ENCODE measurements around the gene CAB39L. TPM values are rescaled to one million over a fixed set of nuclear protein-coding genes. Genes with fewer than 3 reads are reported as not detected.
A peak's percentile ranks its signal among the peaks of the same experiment; 100 is the strongest.

Gene CAB39L
- total RNA-seq: 1 to 10 TPM; 4.0 to 4.3 TPM

- Mint-ChIP-seq H3K27ac (peak within 1 kb of the TSS; percentile 98), H3K4me3 (peak within 1 kb of the TSS; percentile 97), H3K4me1 (peaks cover 47% of the 10 kb centered on the region), H3K36me3 (peaks cover 10% of the 10 kb centered on the region), H3K9me3 (ENCODE audit: low read depth) (no peaks in the 10 kb centered on the region), H3K27me3 (no peaks in the 10 kb centered on the region)
- CTCF ChIA-PET: interaction anchor here (1.0 to 4.3 kb wide), 7 partner anchors 10 to 492 kb away, joined by 3 to 23 read pairs (median 5); partner anchors contain the start of genes PHF11 and SPRYD7
- DNase-seq (peak; percentile 100), ATAC-seq (peak; percentile 94)
Observed at GRCh38 chr13:49443704-49444523, at the start of gene CAB39L, which contains the start of gene SETDB2. Gene CAB39L (minus strand): TSS chr13:49444064. CDS start chr13:49382910, 61,154 bp downstream. Gene SETDB2 (plus strand): TSS chr13:49444274. CDS start chr13:49451894, 7,620 bp downstream.

GRCh38 chr13:49488563-49488962 is 44.7 kb upstream of the CAB39L start:
- Mint-ChIP-seq H3K9me3 (ENCODE audit: low read depth) (no peaks in the 10 kb centered on the region), H3K27me3 (no peaks in the 10 kb centered on the region), H3K4me1 (peaks cover 3% of the 10 kb centered on the region), H3K27ac (no peak overlapping the region), H3K4me3 (no peak overlapping the region), H3K36me3 (peaks cover 32% of the 10 kb centered on the region)
- CTCF ChIA-PET: no interaction called here
- DNase-seq (no peak), ATAC-seq (no peak)

- H3K4me3 Mint-ChIP-seq: no peak overlapping the region
- CTCF ChIA-PET: interaction anchor here (1.0 to 1.3 kb wide), 2 partner anchors 10 to 13 kb away, joined by 3 read pairs; no protein-coding TSS in a partner anchor
- H3K9me3 Mint-ChIP-seq (ENCODE audit: low read depth): no peaks in the 10 kb centered on the region
- no peaks in the 10 kb centered on the region for H3K27me3 Mint-ChIP-seq
- no peaks in the 10 kb centered on the region for H3K4me1 Mint-ChIP-seq
- ATAC-seq (no peak), DNase-seq (no peak)
- no peak overlapping the region for H3K27ac Mint-ChIP-seq
- H3K36me3 Mint-ChIP-seq: peaks cover 39% of the 10 kb centered on the region
Observed at GRCh38 chr13:49481788-49482187, 37.9 kb upstream of the CAB39L start.

DNA sequence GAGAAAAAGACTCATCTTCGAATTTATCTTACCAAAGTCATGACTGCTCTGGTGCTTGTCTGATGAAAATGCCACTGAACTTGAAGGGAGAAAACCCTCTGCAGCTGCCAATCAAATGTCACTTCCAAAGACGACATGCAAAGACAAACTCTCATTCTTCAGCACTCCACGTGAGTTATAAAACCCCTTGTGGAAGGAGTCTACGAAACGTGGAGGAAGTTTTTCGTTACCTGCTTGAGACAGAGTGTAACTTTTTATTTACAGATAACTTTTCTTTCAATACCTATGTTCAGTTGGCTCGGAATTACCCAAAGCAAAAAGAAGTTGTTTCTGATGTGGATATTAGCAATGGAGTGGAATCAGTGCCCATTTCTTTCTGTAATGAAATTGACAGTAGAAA is 32.7 kb upstream of the CAB39L start:
- Mint-ChIP-seq H3K36me3 (peaks cover 34% of the 10 kb centered on the region), H3K4me1 (no peaks in the 10 kb centered on the region), H3K9me3 (ENCODE audit: low read depth) (no peaks in the 10 kb centered on the region), H3K4me3 (no peak overlapping the region), H3K27me3 (no peaks in the 10 kb centered on the region), H3K27ac (no peak overlapping the region)
- ATAC-seq (no peak), DNase-seq (no peak)
- CTCF ChIA-PET: no interaction called here

DNA sequence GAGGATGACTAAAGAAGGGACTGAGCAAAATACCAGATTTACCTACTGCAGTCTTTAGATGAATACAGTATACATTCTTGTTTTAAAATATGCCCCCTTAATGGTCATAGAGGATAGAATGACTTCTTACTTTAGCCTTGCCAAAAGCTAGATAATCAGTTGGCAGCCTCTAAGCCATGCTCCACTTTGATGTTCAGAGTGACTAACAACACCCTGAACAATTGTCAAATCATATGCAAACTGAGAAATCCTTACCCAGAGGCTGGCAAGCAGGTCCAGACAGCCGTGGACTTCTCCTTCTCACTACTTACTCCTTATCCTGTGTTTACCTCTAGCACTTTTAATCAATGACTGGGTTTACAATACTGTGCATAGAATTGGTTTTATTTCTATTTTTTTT is 28.3 kb upstream of the CAB39L start:
- DNase-seq (no peak), ATAC-seq (no peak)
- H3K9me3 Mint-ChIP-seq (ENCODE audit: low read depth): no peaks in the 10 kb centered on the region
- CTCF ChIA-PET: no interaction called here
- H3K4me1 Mint-ChIP-seq: no peaks in the 10 kb centered on the region
- peaks cover 36% of the 10 kb centered on the region for H3K36me3 Mint-ChIP-seq
- H3K4me3 Mint-ChIP-seq: no peak overlapping the region
- no peak overlapping the region for H3K27ac Mint-ChIP-seq
- no peaks in the 10 kb centered on the region for H3K27me3 Mint-ChIP-seq

- ATAC-seq (no peak), DNase-seq (no peak)
- H3K9me3 Mint-ChIP-seq (ENCODE audit: low read depth): peaks cover 8% of the 10 kb centered on the region
- H3K27ac Mint-ChIP-seq: no peak overlapping the region
- H3K27me3 Mint-ChIP-seq: no peaks in the 10 kb centered on the region
- no peak overlapping the region for H3K4me3 Mint-ChIP-seq
- H3K4me1 Mint-ChIP-seq: no peaks in the 10 kb centered on the region
- peaks cover 64% of the 10 kb centered on the region for H3K36me3 Mint-ChIP-seq
- CTCF ChIA-PET: interaction anchor here (0.7 to 1.4 kb wide), 2 partner anchors 14 to 1257 kb away, joined by 3 to 4 read pairs; no protein-coding TSS in a partner anchor
Observed at GRCh38 chr13:49466292-49466838, 22.5 kb upstream of the CAB39L start.

DNA sequence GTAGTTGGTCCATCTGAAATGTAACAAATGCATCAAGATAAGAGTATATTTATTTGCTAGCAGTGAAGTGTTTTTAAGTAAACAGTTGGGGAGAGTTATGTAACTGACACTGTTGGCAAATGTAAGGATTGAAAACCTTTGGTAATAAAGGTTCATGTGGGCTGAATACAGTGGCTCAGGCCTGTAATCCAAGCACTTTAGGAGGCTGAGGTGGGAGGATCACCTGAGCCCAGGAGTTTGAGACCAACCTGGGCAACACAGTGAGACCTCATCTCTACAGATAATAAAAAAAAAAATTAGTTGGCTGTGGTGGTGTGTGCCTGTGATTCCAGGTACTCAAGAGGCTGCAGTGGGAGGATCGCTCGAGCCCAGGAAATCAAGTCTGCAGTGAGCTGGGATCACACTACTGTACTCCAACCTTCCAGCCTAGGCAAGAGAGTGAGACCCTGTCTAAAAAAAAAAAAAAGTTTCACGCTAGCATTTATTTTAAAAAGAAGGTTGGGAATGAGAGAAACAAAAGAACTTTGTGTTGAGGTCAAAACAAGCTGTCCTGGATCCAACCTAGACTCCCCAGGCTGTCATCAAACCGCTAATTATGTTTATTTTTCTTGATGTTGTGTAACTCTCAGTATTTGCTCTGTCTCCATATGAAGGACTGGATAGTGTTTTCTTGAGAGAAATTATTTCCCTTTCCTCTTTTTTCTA is 20.9 kb upstream of the CAB39L start:
- Mint-ChIP-seq H3K9me3 (ENCODE audit: low read depth) (peaks cover 8% of the 10 kb centered on the region), H3K36me3 (peaks cover 66% of the 10 kb centered on the region), H3K4me1 (peaks cover 3% of the 10 kb centered on the region), H3K27ac (no peak overlapping the region), H3K4me3 (no peak overlapping the region), H3K27me3 (no peaks in the 10 kb centered on the region)
- ATAC-seq: no peak
- CTCF ChIA-PET: interaction anchor here (1.4 kb wide), 1 partner anchor 13 kb away, joined by 4 read pairs; no protein-coding TSS in a partner anchor
- DNase-seq: no peak

- Mint-ChIP-seq H3K4me1 (peaks cover 7% of the 10 kb centered on the region), H3K27ac (no peak overlapping the region), H3K9me3 (ENCODE audit: low read depth) (peaks cover 8% of the 10 kb centered on the region), H3K4me3 (no peak overlapping the region), H3K36me3 (peaks cover 60% of the 10 kb centered on the region), H3K27me3 (no peaks in the 10 kb centered on the region)
- no peak for DNase-seq
- no peak for ATAC-seq
- CTCF ChIA-PET: no interaction called here
Observed at GRCh38 chr13:49464085-49464484, 20.2 kb upstream of the CAB39L start.

DNA sequence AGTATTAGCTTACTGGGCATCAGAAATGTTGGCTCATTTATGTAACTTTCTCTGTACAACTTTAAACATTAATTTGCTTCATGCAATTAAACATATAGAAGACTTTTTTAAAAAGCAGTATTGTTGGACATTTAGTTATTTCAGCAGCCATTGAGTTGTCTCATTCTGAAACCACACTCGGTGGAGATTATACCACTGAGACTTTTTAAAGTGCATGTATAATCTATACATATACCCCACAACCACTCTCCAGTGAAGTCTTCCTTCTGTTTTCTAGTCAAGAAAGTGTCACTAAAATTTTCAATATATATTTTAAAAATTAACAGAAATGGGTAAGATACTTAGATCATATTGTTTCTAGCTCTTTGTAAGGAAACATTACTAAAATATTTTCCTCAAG is 15.7 kb upstream of the CAB39L start:
- Mint-ChIP-seq H3K36me3 (peaks cover 51% of the 10 kb centered on the region), H3K27ac (no peak overlapping the region), H3K27me3 (no peaks in the 10 kb centered on the region), H3K9me3 (ENCODE audit: low read depth) (peaks cover 8% of the 10 kb centered on the region), H3K4me3 (no peak overlapping the region), H3K4me1 (peaks cover 26% of the 10 kb centered on the region)
- ATAC-seq (peak; percentile 47), DNase-seq (no peak)
- CTCF ChIA-PET: interaction anchor here (1.0 to 1.5 kb wide), 2 partner anchors 13 to 15 kb away, joined by 3 to 5 read pairs; partner anchors contain the start of genes CAB39L and SETDB2

GRCh38 chr13:49457221-49457620 is 13.4 kb upstream of the CAB39L start:
- Mint-ChIP-seq H3K27me3 (no peaks in the 10 kb centered on the region), H3K4me1 (peaks cover 37% of the 10 kb centered on the region), H3K4me3 (no peak overlapping the region), H3K9me3 (ENCODE audit: low read depth) (no peaks in the 10 kb centered on the region), H3K27ac (no peak overlapping the region), H3K36me3 (peaks cover 44% of the 10 kb centered on the region)
- CTCF ChIA-PET: no interaction called here
- no peak for DNase-seq
- ATAC-seq: no peak

GRCh38 chr13:49456156-49456555 is 12.3 kb upstream of the CAB39L start:
- Mint-ChIP-seq H3K27me3 (no peaks in the 10 kb centered on the region), H3K36me3 (peaks cover 38% of the 10 kb centered on the region), H3K4me3 (no peak overlapping the region), H3K4me1 (peaks cover 37% of the 10 kb centered on the region), H3K27ac (no peak overlapping the region), H3K9me3 (ENCODE audit: low read depth) (no peaks in the 10 kb centered on the region)
- ATAC-seq (no peak), DNase-seq (no peak)
- CTCF ChIA-PET: no interaction called here

DNA sequence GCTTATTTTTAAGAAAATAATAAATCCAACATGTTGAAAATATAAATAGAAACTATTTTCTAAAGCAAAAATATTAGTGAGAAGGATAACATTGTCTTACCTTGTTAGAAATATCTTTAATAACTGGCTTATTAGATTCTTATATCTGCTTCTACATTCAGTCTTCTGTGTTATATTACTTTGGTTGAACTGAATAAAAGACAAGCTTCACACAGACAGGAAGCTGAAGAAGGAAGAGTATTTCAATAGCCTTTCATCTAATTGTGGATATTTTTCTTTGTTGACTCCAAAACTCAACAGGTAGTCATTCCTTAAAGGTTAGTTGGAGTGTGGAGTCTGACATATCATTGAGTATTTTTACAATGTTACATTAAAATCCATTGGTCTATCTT is 11.1 kb upstream of the CAB39L start:
- CTCF ChIA-PET: interaction anchor here (0.9 to 3.9 kb wide), 2 partner anchors 11 to 147 kb away, joined by 3 to 23 read pairs; partner anchors contain the start of genes CAB39L and SETDB2
- peak overlapping the region; percentile 49 for H3K27ac Mint-ChIP-seq
- peaks cover 34% of the 10 kb centered on the region for H3K36me3 Mint-ChIP-seq
- ATAC-seq (no peak), DNase-seq (no peak)
- no peak overlapping the region for H3K4me3 Mint-ChIP-seq
- H3K9me3 Mint-ChIP-seq (ENCODE audit: low read depth): no peaks in the 10 kb centered on the region
- no peaks in the 10 kb centered on the region for H3K27me3 Mint-ChIP-seq
- peaks cover 43% of the 10 kb centered on the region for H3K4me1 Mint-ChIP-seq

DNA sequence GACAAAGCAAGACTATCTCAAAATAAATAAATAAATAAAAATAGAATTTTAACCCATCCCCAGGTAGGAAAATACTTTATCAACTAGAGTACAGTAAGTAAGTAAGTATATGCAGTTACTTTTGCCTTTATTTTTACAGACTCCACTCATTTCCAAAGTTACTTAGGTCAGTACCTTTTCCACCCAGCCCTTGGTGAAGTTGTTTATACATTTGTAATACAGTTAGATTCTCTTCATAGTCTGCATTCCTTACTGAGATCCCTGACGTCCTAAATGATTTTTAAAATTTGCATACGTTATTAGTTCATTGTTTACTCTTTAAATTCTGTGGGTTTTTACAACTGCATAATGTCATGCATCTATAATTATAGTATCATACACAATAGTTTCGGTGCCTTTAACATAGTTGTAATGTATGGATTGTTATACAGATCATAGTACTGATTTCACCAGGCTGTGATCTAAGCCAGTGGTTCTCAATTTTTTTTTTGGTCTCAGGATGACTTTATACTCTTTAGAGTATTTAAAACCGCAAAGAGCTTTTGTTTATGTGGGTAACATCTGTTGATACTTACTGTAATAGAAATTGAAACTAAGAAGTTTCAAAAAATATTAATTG is 10.6 kb upstream of the CAB39L start:
- Mint-ChIP-seq H3K27ac (peak overlapping the region; percentile 88), H3K4me1 (peaks cover 45% of the 10 kb centered on the region), H3K27me3 (no peaks in the 10 kb centered on the region), H3K9me3 (ENCODE audit: low read depth) (no peaks in the 10 kb centered on the region), H3K4me3 (peak overlapping the region; percentile 62), H3K36me3 (peaks cover 38% of the 10 kb centered on the region)
- ATAC-seq (peak; percentile 95), DNase-seq (no peak)
- CTCF ChIA-PET: interaction anchor here (0.9 to 3.9 kb wide), 2 partner anchors 10 to 148 kb away, joined by 3 to 23 read pairs; partner anchors contain the start of genes CAB39L and SETDB2
